Neural cell (in vitro differentiated cells): ENCODE measurements around the gene RNF182. TPM values are rescaled to one million over a fixed set of nuclear protein-coding genes. Genes with fewer than 3 reads are reported as not detected.

Experiments used
- H2AFZ ChIP-seq: fragments of 200-600, 300-800 bp; sonication (generic), shearing (Covaris generic); 2 replicates; pipeline ENCODE4 v1.6.0; 2014; ENCODE audit warnings: low read depth, mild to moderate bottlenecking, antibody characterized with exemption, low read length, moderate library complexity
- H3F3A ChIP-seq: fragments of 200-600 bp; shearing (Covaris generic); 2 replicates; pipeline ENCODE4 v1.6.1; 2016; ENCODE audit warnings: mild to moderate bottlenecking, moderate library complexity, mixed read lengths, antibody characterized with exemption, low read length; ENCODE audit not compliant: insufficient read depth, poor library complexity, severe bottlenecking
- H3K27ac ChIP-seq: fragments of 200-600, 300-800 bp; sonication (generic), shearing (Covaris generic); 2 replicates; pipeline ENCODE4 v1.5.1; 2014; ENCODE audit warnings: mild to moderate bottlenecking, low read length, moderate library complexity
- H3K27me3 ChIP-seq: fragments of 300-800, 200-600 bp; sonication (generic), shearing (Covaris generic); 2 replicates; pipeline ENCODE4 v1.6.0; 2014; ENCODE audit warnings: mild to moderate bottlenecking, low read depth, low read length, moderate library complexity; ENCODE audit not compliant: insufficient read depth
- H3K36me3 ChIP-seq: fragments of 300-800, 200-600 bp; sonication (generic), shearing (Covaris generic); 2 replicates; pipeline ENCODE4 v1.5.1; 2014; ENCODE audit warnings: mild to moderate bottlenecking, antibody characterized with exemption, low read length, moderate library complexity; ENCODE audit not compliant: insufficient read depth
- H3K4me2 ChIP-seq: fragments of 300-800, 200-600 bp; sonication (generic), shearing (Covaris generic); 2 replicates; pipeline ENCODE4 v1.6.0; 2014; ENCODE audit warnings: mild to moderate bottlenecking, low read length
- H3K4me3 ChIP-seq: fragments of 300-800, 200-600 bp; sonication (generic), shearing (Covaris generic); 2 replicates; pipeline ENCODE4 v1.5.1; 2014; ENCODE audit warnings: mild to moderate bottlenecking, low read length, moderate library complexity
- H3K79me2 ChIP-seq: fragments of 200-600 bp; shearing (Covaris generic); replicated peaks from 2 replicates; pipeline ENCODE4 v1.6.0; 2014; ENCODE audit warnings: mild to moderate bottlenecking, low read length, moderate library complexity; ENCODE audit not compliant: insufficient read depth
- H3K9ac ChIP-seq: fragments of 300-800, 200-600 bp; sonication (generic), shearing (Covaris generic); 2 replicates; pipeline ENCODE4 v1.6.1; 2016; ENCODE audit warnings: mild to moderate bottlenecking, low read length, mixed read lengths
- H3K9me2 ChIP-seq: fragments of 200-600 bp; shearing (Covaris generic); 2 replicates; pipeline ENCODE4 v1.6.1; 2016; ENCODE audit warnings: mild to moderate bottlenecking, low read length, mixed read lengths; ENCODE audit not compliant: insufficient read depth
- H3K9me3 ChIP-seq: fragments of 200-600, 300-800 bp; sonication (generic), shearing (Covaris generic); 2 replicates; pipeline ENCODE4 v1.6.1; 2016; ENCODE audit warnings: mild to moderate bottlenecking, mixed run types, low read length, moderate library complexity, mixed read lengths
- H4K20me1 ChIP-seq: fragments of 200-600 bp; shearing (Covaris generic); 2 replicates; pipeline ENCODE4 v1.6.1; 2016; ENCODE audit warnings: mild to moderate bottlenecking, mixed run types; ENCODE audit not compliant: insufficient read depth
- EP300 ChIP-seq: fragments of 450-650 bp; conservative IDR thresholded peaks from 2 replicates; pipeline ENCODE4 v1.6.1; 2014; ENCODE audit warnings: antibody characterized with exemption, mild to moderate bottlenecking, moderate library complexity; ENCODE audit not compliant: poor library complexity, severe bottlenecking
- EZH2 ChIP-seq: fragments of 200-600, 300-800 bp; shearing (Covaris generic), sonication (generic); IDR thresholded peaks from 2 replicates; pipeline ENCODE4 v1.6.1; 2014; ENCODE audit warnings: antibody characterized with exemption, low read length, borderline replicate concordance, mild to moderate bottlenecking; ENCODE audit not compliant: insufficient read depth, poor library complexity, severe bottlenecking
- MXI1 ChIP-seq: fragments of 450-650 bp; conservative IDR thresholded peaks from 2 replicates; pipeline ENCODE4 v1.6.1; 2014; ENCODE audit warnings: antibody characterized with exemption, mild to moderate bottlenecking; ENCODE audit not compliant: poor library complexity, severe bottlenecking
- POLR2AphosphoS5 ChIP-seq: IDR thresholded peaks from 2 replicates; pipeline ENCODE4 v1.6.1; 2012
- RAD21 ChIP-seq: fragments of 450-650 bp; conservative IDR thresholded peaks from 2 replicates; pipeline ENCODE4 v1.6.1; 2014; ENCODE audit warnings: antibody characterized with exemption, mild to moderate bottlenecking, moderate library complexity
- SMC3 ChIP-seq: fragments of 450-650 bp; conservative IDR thresholded peaks from 2 replicates; pipeline ENCODE4 v1.6.1; 2014; ENCODE audit warnings: antibody characterized with exemption, mild to moderate bottlenecking, moderate library complexity; ENCODE audit not compliant: poor library complexity
- TAF1 ChIP-seq: IDR thresholded peaks from 2 replicates; pipeline ENCODE4 v1.6.1; 2012; ENCODE audit warnings: low read depth
- polyA plus RNA-seq: library from polyadenylated mRNA; depleted of rRNA; stranded (reverse); fragments of >200 nt; gene quantifications from 2 replicates; pipeline ENCODE4 v1.2.3, GENCODE V29; 2014
- TF ChIP-seq, protein P1 (sequence below): IDR thresholded peaks from 2 replicates; pipeline ENCODE4 v1.6.1; 2012; ENCODE audit warnings: borderline replicate concordance
- TF ChIP-seq, protein P2 (sequence below): fragments of 450-650 bp; IDR thresholded peaks from 2 replicates; pipeline ENCODE4 v1.5.1; 2014; ENCODE audit warnings: antibody characterized with exemption, mild to moderate bottlenecking, moderate library complexity; ENCODE audit not compliant: poor library complexity, severe bottlenecking

Gene RNF182
- polyA plus RNA-seq, 1 donor from 2014 or later, result 8.0 TPM

DNA sequence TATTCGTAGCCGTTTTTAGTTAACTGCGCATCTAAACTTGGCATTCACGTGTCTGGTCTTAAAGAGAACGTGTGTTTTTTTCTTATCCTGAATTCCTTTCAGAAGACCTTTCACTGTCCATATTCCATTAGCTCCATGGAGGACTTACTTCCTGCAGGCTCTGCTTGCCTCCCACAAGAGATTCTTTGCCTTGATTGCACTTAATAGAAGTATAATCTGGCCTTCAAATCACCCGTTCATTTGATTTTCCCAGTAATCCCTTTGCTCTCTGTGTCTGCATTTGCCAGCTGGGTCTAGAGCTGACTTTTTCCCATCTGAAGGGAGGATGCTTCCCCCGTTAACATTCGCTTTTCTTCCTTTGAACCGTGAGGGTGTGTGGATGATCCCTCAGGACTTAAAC lies 79.5 kb downstream of the RNF182 start:
- Histone ChIP-seq H3K4me3 (no peak overlapping the region), H2AFZ (no peak overlapping the region), H3K27me3 (no peaks in the 10 kb centered on the region), H3K9me3 (no peaks in the 10 kb centered on the region), H3K9me2 (no peaks in the 10 kb centered on the region), H3K27ac (no peak overlapping the region), H4K20me1 (no peaks in the 10 kb centered on the region), H3F3A (no peaks in the 10 kb centered on the region), H3K79me2 (no peaks in the 10 kb centered on the region), H3K9ac (no peak overlapping the region), H3K36me3 (no peaks in the 10 kb centered on the region), H3K4me2 (no peak overlapping the region)
- TF ChIP-seq TAF1 (no peak), EP300 (no peak), POLR2AphosphoS5 (no peak), SMC3 (no peak), RAD21 (no peak), EZH2 (no peak), MXI1 (no peak)
- TF ChIP-seq, protein P1, sequence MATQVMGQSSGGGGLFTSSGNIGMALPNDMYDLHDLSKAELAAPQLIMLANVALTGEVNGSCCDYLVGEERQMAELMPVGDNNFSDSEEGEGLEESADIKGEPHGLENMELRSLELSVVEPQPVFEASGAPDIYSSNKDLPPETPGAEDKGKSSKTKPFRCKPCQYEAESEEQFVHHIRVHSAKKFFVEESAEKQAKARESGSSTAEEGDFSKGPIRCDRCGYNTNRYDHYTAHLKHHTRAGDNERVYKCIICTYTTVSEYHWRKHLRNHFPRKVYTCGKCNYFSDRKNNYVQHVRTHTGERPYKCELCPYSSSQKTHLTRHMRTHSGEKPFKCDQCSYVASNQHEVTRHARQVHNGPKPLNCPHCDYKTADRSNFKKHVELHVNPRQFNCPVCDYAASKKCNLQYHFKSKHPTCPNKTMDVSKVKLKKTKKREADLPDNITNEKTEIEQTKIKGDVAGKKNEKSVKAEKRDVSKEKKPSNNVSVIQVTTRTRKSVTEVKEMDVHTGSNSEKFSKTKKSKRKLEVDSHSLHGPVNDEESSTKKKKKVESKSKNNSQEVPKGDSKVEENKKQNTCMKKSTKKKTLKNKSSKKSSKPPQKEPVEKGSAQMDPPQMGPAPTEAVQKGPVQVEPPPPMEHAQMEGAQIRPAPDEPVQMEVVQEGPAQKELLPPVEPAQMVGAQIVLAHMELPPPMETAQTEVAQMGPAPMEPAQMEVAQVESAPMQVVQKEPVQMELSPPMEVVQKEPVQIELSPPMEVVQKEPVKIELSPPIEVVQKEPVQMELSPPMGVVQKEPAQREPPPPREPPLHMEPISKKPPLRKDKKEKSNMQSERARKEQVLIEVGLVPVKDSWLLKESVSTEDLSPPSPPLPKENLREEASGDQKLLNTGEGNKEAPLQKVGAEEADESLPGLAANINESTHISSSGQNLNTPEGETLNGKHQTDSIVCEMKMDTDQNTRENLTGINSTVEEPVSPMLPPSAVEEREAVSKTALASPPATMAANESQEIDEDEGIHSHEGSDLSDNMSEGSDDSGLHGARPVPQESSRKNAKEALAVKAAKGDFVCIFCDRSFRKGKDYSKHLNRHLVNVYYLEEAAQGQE, result no peak
- TF ChIP-seq, protein P2, sequence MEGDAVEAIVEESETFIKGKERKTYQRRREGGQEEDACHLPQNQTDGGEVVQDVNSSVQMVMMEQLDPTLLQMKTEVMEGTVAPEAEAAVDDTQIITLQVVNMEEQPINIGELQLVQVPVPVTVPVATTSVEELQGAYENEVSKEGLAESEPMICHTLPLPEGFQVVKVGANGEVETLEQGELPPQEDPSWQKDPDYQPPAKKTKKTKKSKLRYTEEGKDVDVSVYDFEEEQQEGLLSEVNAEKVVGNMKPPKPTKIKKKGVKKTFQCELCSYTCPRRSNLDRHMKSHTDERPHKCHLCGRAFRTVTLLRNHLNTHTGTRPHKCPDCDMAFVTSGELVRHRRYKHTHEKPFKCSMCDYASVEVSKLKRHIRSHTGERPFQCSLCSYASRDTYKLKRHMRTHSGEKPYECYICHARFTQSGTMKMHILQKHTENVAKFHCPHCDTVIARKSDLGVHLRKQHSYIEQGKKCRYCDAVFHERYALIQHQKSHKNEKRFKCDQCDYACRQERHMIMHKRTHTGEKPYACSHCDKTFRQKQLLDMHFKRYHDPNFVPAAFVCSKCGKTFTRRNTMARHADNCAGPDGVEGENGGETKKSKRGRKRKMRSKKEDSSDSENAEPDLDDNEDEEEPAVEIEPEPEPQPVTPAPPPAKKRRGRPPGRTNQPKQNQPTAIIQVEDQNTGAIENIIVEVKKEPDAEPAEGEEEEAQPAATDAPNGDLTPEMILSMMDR, result no peak

DNA sequence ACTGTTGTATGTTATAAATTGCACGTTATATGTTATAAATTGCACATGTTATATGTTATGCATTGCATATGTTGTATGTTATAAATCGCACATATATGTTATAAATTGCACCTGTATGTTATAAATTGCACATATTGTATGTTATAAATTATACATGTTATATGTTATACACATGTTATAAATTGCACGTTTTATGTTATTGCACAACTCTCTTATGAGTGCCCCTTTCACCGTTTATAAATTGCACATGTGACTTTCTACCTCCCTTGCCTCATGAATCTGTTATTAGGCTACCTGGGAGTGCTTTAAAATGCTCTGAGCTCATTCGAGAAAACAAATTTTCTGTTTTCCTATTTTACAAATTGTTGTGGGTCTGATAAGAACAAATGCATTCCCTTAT lies 84.1 kb downstream of the RNF182 start:
- Histone ChIP-seq H3K4me3 (no peak overlapping the region), H4K20me1 (no peaks in the 10 kb centered on the region), H2AFZ (no peak overlapping the region), H3F3A (no peaks in the 10 kb centered on the region), H3K9me3 (no peaks in the 10 kb centered on the region), H3K27ac (no peak overlapping the region), H3K27me3 (no peaks in the 10 kb centered on the region), H3K4me2 (no peak overlapping the region), H3K9me2 (no peaks in the 10 kb centered on the region), H3K79me2 (no peaks in the 10 kb centered on the region), H3K9ac (no peak overlapping the region), H3K36me3 (no peaks in the 10 kb centered on the region)
- TF ChIP-seq POLR2AphosphoS5 (no peak), SMC3 (no peak), TAF1 (no peak), RAD21 (no peak), MXI1 (no peak), EZH2 (no peak), EP300 (no peak)
- TF ChIP-seq, protein P1, result no peak
- TF ChIP-seq, protein P2, result no peak
